ENCODE data around the gene UBE2G1. TPM values are rescaled to one million over a fixed set of nuclear protein-coding genes. Genes with fewer than 3 reads are reported as not detected.
A peak's percentile ranks its signal among the peaks of the same experiment; 100 is the strongest.
"Not testable (repeated sequence)": the region's sequence is repeated elsewhere in the genome, so short reads cannot be mapped to it uniquely, and the experiment has no call there.

The UBE2G1 gene
- total RNA-seq, 4 donors from 2014 or later, result 52.5 to 88.2 (median 73.5) TPM

DNA sequence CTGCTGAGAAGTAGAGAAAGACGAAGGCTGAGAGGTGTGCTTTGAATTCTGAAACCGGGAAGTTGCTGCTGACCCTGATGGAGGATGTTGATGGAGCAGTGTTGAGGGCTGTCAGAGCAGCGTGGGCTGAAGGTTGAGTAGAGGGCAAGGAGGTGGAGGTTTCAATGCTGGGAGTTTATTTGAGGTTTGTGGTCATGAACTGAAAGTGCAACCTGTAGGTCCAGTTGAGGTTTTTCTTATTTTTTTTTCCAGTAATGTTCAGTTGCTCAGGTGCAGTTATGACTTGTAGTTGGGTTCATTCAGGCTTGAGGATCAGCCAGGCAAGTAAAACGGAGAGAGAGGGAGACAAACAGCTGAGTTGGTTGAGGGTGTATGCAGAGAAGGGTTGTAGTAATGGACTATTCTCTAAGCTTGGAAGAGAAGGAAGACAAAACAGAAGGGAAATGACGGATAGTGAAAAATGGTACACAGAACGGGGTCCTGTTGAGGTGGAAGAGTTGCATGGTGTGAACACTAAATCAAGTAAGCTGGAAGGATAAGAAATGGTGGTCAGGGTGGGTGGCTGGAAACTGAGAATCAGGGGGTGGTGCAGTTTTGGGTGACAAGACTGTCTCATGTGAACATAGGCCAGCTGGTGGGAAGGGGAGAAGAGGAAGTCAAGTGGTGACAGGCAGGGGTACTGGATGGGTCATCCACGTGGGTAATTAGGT, 8.7 kb upstream of the UBE2G1 start:
- no peak for DNase-seq
- intact Hi-C loops (cut with DNase I), result no loop called here
- 55 to 67% methylated on average over 7 of the region's 7 CpGs for WGBS, 2 donors
- Histone ChIP-seq H3K4me3 (no peak overlapping the region), H3K27ac (peak overlapping the region in 1 of 4 donors; percentile 14), H3K4me1 (peaks cover 0 to 27% (median 0%) of the 10 kb centered on the region in 3 donors), H3K36me3 (no peaks in the 10 kb centered on the region), H3K9me3 (no peaks in the 10 kb centered on the region), H3K27me3 (no peaks in the 10 kb centered on the region)
- TF ChIP-seq POLR2A (IDR thresholded peaks at IDR 0.05), result no peak
- TF ChIP-seq, protein P1, sequence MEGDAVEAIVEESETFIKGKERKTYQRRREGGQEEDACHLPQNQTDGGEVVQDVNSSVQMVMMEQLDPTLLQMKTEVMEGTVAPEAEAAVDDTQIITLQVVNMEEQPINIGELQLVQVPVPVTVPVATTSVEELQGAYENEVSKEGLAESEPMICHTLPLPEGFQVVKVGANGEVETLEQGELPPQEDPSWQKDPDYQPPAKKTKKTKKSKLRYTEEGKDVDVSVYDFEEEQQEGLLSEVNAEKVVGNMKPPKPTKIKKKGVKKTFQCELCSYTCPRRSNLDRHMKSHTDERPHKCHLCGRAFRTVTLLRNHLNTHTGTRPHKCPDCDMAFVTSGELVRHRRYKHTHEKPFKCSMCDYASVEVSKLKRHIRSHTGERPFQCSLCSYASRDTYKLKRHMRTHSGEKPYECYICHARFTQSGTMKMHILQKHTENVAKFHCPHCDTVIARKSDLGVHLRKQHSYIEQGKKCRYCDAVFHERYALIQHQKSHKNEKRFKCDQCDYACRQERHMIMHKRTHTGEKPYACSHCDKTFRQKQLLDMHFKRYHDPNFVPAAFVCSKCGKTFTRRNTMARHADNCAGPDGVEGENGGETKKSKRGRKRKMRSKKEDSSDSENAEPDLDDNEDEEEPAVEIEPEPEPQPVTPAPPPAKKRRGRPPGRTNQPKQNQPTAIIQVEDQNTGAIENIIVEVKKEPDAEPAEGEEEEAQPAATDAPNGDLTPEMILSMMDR (IDR thresholded peaks at IDR 0.05), result no peak

DNA sequence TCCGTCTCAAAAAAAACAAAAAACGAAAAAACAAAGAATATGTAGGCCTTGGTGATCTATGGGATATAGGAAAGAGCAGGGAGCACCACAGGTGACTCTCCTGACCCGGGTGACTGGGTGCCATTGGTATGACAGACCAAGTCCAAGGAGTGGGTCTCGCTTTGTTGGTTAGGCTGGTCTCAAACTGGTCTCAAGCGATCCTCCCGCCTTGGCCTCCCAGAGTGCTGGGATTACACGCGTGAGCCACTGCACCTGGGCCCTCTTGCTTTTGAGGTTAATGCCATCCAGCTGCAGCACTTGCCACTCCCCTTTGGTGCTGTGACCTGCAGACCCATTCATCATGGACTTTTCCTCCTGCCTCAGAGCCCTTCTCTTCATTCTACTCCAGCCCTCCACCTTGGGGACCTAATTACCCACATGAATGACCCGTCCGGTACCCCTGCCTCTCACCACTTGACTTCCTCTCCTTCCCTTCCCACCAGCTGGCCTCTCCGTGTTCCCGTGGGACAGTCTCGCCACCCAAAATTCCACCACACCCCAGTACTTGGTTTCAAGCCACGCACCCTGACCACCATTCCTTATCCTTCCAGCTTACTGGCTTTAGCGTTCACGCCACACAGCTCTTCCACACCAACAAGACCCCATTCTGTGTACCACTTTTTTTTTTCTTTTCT, 3.2 kb upstream of the UBE2G1 start:
- Histone ChIP-seq H3K4me1 (peaks cover under 1 to 47% (median 1%) of the 10 kb centered on the region in 3 donors), H3K27me3 (no peaks in the 10 kb centered on the region), H3K4me3 (no peak overlapping the region), H3K36me3 (no peaks in the 10 kb centered on the region), H3K27ac (peak overlapping the region in 2 of 4 donors; percentile 25), H3K9me3 (no peaks in the 10 kb centered on the region)
- WGBS, 2 donors, result 84 to 85% methylated on average over 16 of the region's 16 CpGs
- no peak for DNase-seq
- TF ChIP-seq POLR2A (IDR thresholded peaks at IDR 0.05), result no peak
- TF ChIP-seq, protein P1 (IDR thresholded peaks at IDR 0.05), result no peak
- intact Hi-C loops (cut with DNase I), result no loop called here

DNA sequence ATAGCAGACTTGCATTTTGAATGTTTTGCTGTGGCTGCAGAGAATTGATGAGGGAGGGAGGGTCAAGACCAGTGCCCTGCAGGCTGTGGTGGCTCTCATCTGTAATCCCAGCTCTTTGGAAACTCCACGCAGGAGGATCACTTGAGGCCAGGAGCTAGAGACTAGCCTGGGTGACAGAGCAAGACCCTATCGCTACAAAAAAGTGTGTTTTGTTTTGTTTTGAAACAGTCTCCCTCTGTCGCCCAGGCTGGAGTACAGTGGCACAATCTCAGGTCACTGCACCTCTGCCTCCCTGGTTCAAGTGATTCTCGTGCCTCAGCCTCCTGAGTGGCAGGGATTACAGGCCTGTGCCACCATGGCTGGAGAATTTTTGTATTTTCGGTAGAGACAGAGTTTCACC, 1.9 kb upstream of the UBE2G1 start:
- TF ChIP-seq, protein P1 (IDR thresholded peaks at IDR 0.05), result no peak
- TF ChIP-seq POLR2A (IDR thresholded peaks at IDR 0.05), result no peak
- Histone ChIP-seq H3K27ac (no peak overlapping the region), H3K36me3 (no peaks in the 10 kb centered on the region), H3K4me3 (no peak overlapping the region), H3K9me3 (no peaks in the 10 kb centered on the region), H3K27me3 (no peaks in the 10 kb centered on the region), H3K4me1 (peaks cover 4 to 47% (median 6%) of the 10 kb centered on the region in 3 donors)
- intact Hi-C loops (cut with DNase I), result no loop called here
- no peak for DNase-seq
- 87 to 91% methylated on average over 4 to 5 of the region's 5 CpGs for WGBS, 2 donors

DNA sequence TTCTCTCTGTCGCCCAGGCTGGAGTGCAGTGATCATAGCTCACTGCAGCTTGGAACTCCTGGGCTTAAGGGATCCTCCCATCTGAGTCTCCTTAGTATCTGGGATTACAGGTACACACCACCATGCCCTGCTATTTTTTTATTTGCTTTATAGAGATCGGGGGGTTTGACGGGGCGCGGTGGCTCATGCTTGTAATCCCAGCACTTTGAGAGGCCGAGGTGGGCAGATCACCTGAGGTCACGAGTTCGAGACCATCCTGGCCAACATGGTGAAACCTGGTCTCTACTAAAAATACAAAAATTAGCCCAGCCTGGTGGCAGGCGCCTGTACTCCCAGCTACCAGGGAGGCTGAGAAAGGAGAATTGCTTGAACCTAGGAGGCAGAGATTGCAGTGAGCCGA, 702 bp upstream of the UBE2G1 start:
- H3K4me1 ChIP-seq, result peaks cover 6 to 53% (median 7%) of the 10 kb centered on the region in 3 donors
- DNase-seq; H3K9me3 ChIP-seq; intact Hi-C loops (cut with DNase I); H3K27me3 ChIP-seq; H3K36me3 ChIP-seq: not testable (repeated sequence)
- peak overlapping the region; percentile 97 to 100 (median 98) for H3K27ac ChIP-seq
- 94 to 96% methylated on average over 3 to 9 of the region's 10 CpGs for WGBS, 2 donors
- H3K4me3 ChIP-seq, result peak overlapping the region in 2 of 4 donors; percentile 94 to 100

DNA sequence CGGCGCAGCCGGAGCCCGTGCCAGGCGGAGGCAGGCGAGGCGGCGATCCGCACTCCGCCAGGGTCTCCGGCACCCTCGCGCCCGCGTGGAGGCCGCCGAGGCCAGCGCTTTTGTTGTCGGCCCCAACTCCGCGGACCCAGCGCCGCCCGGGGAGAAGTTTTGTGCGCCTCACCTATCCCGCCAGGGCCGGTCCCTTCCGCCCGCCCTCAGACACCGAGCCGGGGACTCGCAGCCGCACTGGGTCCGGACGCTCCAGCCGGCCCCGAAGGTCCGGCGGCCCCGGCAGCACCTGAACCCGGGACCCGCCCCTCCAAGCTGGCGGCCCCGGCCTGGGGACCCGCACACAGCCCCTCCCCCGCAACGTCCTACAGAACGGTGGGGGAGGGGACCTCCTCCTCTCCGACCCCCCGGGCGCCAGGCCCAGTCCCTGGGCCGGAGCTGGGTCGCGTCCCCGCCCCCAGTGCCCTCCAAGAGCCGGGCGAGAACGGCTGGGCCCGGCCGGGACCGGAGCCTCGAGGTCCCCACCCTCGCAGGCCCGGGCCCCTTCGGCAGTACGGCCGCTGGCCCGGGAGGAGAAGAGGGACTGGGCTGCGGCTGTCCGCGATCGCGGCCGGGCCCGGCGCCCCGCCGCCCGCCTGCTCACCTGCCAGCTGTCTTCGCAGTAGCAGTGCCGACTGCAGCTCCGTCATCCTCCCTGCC, 698 bp downstream of the UBE2G1 start:
- H3K4me3 ChIP-seq, result peak overlapping the region; percentile 89 to 100 (median 97)
- DNase-seq, result no peak
- H3K4me1 ChIP-seq, result peaks cover 8 to 65% (median 9%) of the 10 kb centered on the region in 3 donors
- peaks cover 0 to 14% (median 0%) of the 10 kb centered on the region in 3 donors for H3K36me3 ChIP-seq
- H3K27me3 ChIP-seq, result no peaks in the 10 kb centered on the region
- H3K9me3 ChIP-seq, result no peaks in the 10 kb centered on the region
- peak overlapping the region; percentile 97 to 100 (median 98) for H3K27ac ChIP-seq
- WGBS, 2 donors, result no CpG with 5 or more reads among the region's 82 CpGs
- TF ChIP-seq, protein P1 (IDR thresholded peaks at IDR 0.05), result no peak
- no peak for TF ChIP-seq POLR2A (IDR thresholded peaks at IDR 0.05)
- intact Hi-C loops (cut with DNase I), result no loop called here

Data from esophagus squamous epithelium (tissue), 5 donors.